ENCODE measurements around the gene TPCN2. TPM values are rescaled to one million over a fixed set of nuclear protein-coding genes. Genes with fewer than 3 reads are reported as not detected.

Gene TPCN2
- total and polyA plus RNA-seq, 2 of the 4 experiments (the other 2 are of a cell fraction), result 3.4 to 8.0 TPM

- intact Hi-C loops (cut with micrococcal nuclease), result no loop called here
- in situ Hi-C loops (cut with MboI; ENCODE audit: low sequenced_read_pairs), result no loop called here
- peaks cover 9% of the 10 kb centered on the region for H3K4me1 ChIP-seq (ENCODE audit: control insufficient read depth, insufficient read depth, low read length)
These were observed 2.9 kb downstream of the TPCN2 start for GRCh38 chr11:69051381-69052342.

More at GRCh38 chr11:69051381-69052342, 2.9 kb downstream of the TPCN2 start:
- WGBS, 2 experiments (ENCODE audit: extremely low coverage in 2 of 2, insufficient read length in 1 of 2), result 94% methylated on average over 12 of the region's 20 CpGs; no CpG with 5 or more reads in 1 of the 2 experiments
- no peak overlapping the region for H2BK120ac ChIP-seq (ENCODE audit: low read depth, low read length)
- H3K4me2 ChIP-seq (ENCODE audit: low read depth, low read length), result no peak overlapping the region
- H3K9me3 ChIP-seq (ENCODE audit: control insufficient read depth, insufficient read depth, low read length), result no peaks in the 10 kb centered on the region
- H3K9ac ChIP-seq (ENCODE audit: low read depth, low read length), result no peak overlapping the region
- no peak overlapping the region for H2BK5ac ChIP-seq (ENCODE audit: low read depth, low read length, poor library complexity, severe bottlenecking)
- H3K9me1 ChIP-seq (ENCODE audit: insufficient read depth, low read length), result peaks cover 7% of the 10 kb centered on the region; the same call in 1 of the 2 replicates
- no peak overlapping the region for H4K5ac ChIP-seq (ENCODE audit: low read depth, low read length)
- H2BK15ac ChIP-seq (ENCODE audit: low read depth, low read length), result no peak overlapping the region
- TF ChIP-seq BHLHE40 (IDR thresholded peaks at IDR 0.05; ENCODE audit: low read depth, low read length), result no peak
- no peak for TF ChIP-seq SMC3 (IDR thresholded peaks at IDR 0.05; ENCODE audit: low read depth, low read length)
- TF ChIP-seq CTCF (conservative IDR thresholded peaks at IDR 0.05; ENCODE audit: low read depth, low read length), result no peak
- TF ChIP-seq MAZ (IDR thresholded peaks at IDR 0.05; ENCODE audit: borderline replicate concordance, low read depth, low read length), result no peak
- TF ChIP-seq FOS (IDR thresholded peaks at IDR 0.05; ENCODE audit: low read depth, low read length), result no peak
- no peak for TF ChIP-seq RCOR1 (IDR thresholded peaks at IDR 0.05; ENCODE audit: insufficient replicate concordance, low read length)
- TF ChIP-seq CHD1 (IDR thresholded peaks at IDR 0.05; ENCODE audit: low read depth, low read length), result no peak
- DNase-seq (no peak), ATAC-seq (ENCODE audit: low read depth) (no peak)
- H4K8ac ChIP-seq (ENCODE audit: low read depth in 2 of 2, low read length in 2 of 2), result no peak overlapping the region
- H4K91ac ChIP-seq (ENCODE audit: insufficient read depth, low read depth, low read length), result no peak overlapping the region
- no peak overlapping the region for H2AK5ac ChIP-seq (ENCODE audit: low read depth, low read length)
- ChIA-PET POLR2A (ENCODE audit: unreplicated experiment) (no interaction called here), CTCF (no interaction called here)
- no peak overlapping the region for H2BK20ac ChIP-seq (ENCODE audit: low read depth, low read length)
- H3K4ac ChIP-seq (ENCODE audit: low read depth, low read length), result no peak overlapping the region
- peak overlapping the region; percentile 58 for H2AK9ac ChIP-seq (replicated peaks; ENCODE audit: low read depth, low read length, poor library complexity)
- no peak overlapping the region for H3K4me3 ChIP-seq (ENCODE audit: insufficient read depth, low read depth, low read length)
- H3K79me1 ChIP-seq (ENCODE audit: low read depth in 1 of 2, low read length in 2 of 2), result peaks cover 9 to 76% of the 10 kb centered on the region in 2 experiments
- no peaks in the 10 kb centered on the region for H3K27me3 ChIP-seq (ENCODE audit: control insufficient read depth, insufficient read depth, low read length)
- no TSS peak for BruUV-seq (replicated peaks)
- no peak overlapping the region for H3K27ac ChIP-seq (ENCODE audit: insufficient read depth, low read length)
- H4K20me1 ChIP-seq (ENCODE audit: insufficient read depth, low read length), result peaks cover 36% of the 10 kb centered on the region
- no peak overlapping the region for H3K14ac ChIP-seq (replicated peaks; ENCODE audit: low read depth, low read length)
- no peak overlapping the region for H3K18ac ChIP-seq (ENCODE audit: low read depth, low read length)
- H3K23ac ChIP-seq (ENCODE audit: low read depth, low read length), result no peak overlapping the region
- no peak overlapping the region for H3K56ac ChIP-seq (ENCODE audit: extremely low read depth, insufficient read depth, low read length)
- H3K36me3 ChIP-seq (ENCODE audit: control insufficient read depth, insufficient read depth, low read length), result peaks cover 22% of the 10 kb centered on the region
- dilution Hi-C loops (cut with HindIII; ENCODE audit: low sequenced_read_pairs, unreplicated experiment), result no loop called here
- H2AFZ ChIP-seq (replicated peaks; ENCODE audit: low read length, poor library complexity), result no peak overlapping the region

Measured in IMR-90 (cell line).